SK-N-SH (cell line): ENCODE data around the gene KCNMB3.

Experiments used
- ELF1 ChIP-seq: IDR thresholded peaks from 2 replicates; pipeline ENCODE4 v1.4.0; 2012
- EP300 ChIP-seq, 2 experiments: IDR thresholded peaks; 2 replicates each; pipeline versions ENCODE4 v1.4.0 to v1.6.1; 2012; ENCODE audit warnings: borderline replicate concordance in 1 of 2, low read depth in 1 of 2, low read length in 1 of 2
- GATA2 ChIP-seq: sonication (generic); formaldehyde crosslinking; IDR thresholded peaks from 2 replicates; pipeline ENCODE4 v1.5.0; 2020; ENCODE audit warnings: mild to moderate bottlenecking, missing genetic modification reagents
- JUND ChIP-seq: IDR thresholded peaks from 2 replicates; pipeline ENCODE4 v1.4.0; 2012
- TCF12 ChIP-seq: IDR thresholded peaks from 2 replicates; pipeline ENCODE4 v1.4.0; 2012
- TF ChIP-seq, protein P1 (sequence below): fragments of 200-600 bp; sonication (generic); IDR thresholded peaks from 2 replicates; pipeline ENCODE4 v1.6.1; 2017; ENCODE audit warnings: antibody characterized with exemption, mild to moderate bottlenecking, moderate library complexity
- TF ChIP-seq, protein P2 (sequence below): IDR thresholded peaks from 2 replicates; pipeline ENCODE4 v1.4.0; 2012; ENCODE audit warnings: low read depth, borderline replicate concordance

DNA sequence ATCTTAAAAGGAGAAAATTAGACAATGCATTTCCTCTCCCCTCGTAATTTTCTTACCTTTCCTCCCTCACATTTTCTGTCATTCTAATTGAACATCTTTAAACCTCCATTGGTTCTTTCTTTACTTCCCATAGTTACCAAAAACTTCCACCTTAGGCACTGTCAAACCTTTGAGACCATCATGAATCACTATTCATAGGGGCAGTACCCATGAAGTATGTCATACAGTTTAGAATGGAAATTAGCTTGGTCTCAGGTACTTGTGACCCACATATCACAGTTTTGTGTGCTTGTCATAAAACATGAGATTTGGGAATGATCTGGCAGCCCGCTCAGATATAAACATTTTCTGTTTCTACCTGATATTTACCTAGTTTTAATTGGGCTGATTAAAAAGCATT, 50.1 kb downstream of the KCNMB3 start:
- no peak for TF ChIP-seq GATA2 (CRISPR knock-in tag)
- TF ChIP-seq, protein P1, sequence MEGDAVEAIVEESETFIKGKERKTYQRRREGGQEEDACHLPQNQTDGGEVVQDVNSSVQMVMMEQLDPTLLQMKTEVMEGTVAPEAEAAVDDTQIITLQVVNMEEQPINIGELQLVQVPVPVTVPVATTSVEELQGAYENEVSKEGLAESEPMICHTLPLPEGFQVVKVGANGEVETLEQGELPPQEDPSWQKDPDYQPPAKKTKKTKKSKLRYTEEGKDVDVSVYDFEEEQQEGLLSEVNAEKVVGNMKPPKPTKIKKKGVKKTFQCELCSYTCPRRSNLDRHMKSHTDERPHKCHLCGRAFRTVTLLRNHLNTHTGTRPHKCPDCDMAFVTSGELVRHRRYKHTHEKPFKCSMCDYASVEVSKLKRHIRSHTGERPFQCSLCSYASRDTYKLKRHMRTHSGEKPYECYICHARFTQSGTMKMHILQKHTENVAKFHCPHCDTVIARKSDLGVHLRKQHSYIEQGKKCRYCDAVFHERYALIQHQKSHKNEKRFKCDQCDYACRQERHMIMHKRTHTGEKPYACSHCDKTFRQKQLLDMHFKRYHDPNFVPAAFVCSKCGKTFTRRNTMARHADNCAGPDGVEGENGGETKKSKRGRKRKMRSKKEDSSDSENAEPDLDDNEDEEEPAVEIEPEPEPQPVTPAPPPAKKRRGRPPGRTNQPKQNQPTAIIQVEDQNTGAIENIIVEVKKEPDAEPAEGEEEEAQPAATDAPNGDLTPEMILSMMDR = no peak
- no peak for TF ChIP-seq EP300 (IDR thresholded peaks at IDR 0.05; ENCODE audit: borderline replicate concordance in 1 of 2, low read depth in 1 of 2, low read length in 1 of 2)
- TF ChIP-seq, protein P2, sequence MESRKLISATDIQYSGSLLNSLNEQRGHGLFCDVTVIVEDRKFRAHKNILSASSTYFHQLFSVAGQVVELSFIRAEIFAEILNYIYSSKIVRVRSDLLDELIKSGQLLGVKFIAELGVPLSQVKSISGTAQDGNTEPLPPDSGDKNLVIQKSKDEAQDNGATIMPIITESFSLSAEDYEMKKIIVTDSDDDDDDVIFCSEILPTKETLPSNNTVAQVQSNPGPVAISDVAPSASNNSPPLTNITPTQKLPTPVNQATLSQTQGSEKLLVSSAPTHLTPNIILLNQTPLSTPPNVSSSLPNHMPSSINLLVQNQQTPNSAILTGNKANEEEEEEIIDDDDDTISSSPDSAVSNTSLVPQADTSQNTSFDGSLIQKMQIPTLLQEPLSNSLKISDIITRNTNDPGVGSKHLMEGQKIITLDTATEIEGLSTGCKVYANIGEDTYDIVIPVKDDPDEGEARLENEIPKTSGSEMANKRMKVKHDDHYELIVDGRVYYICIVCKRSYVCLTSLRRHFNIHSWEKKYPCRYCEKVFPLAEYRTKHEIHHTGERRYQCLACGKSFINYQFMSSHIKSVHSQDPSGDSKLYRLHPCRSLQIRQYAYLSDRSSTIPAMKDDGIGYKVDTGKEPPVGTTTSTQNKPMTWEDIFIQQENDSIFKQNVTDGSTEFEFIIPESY = no peak
- TF ChIP-seq ELF1 = no peak
- no peak for TF ChIP-seq JUND
- no peak for TF ChIP-seq TCF12
